ENCODE measurements around the gene CRY2. TPM values are rescaled to one million over a fixed set of nuclear protein-coding genes. Genes with fewer than 3 reads are reported as not detected.
"Not testable (repeated sequence)": the region's sequence is repeated elsewhere in the genome, so short reads cannot be mapped to it uniquely, and the experiment has no call there.

CRY2 gene
- total and polyA plus RNA-seq, 2 experiments from 2014 or later, result 28.3 to 50.5 TPM

DNA sequence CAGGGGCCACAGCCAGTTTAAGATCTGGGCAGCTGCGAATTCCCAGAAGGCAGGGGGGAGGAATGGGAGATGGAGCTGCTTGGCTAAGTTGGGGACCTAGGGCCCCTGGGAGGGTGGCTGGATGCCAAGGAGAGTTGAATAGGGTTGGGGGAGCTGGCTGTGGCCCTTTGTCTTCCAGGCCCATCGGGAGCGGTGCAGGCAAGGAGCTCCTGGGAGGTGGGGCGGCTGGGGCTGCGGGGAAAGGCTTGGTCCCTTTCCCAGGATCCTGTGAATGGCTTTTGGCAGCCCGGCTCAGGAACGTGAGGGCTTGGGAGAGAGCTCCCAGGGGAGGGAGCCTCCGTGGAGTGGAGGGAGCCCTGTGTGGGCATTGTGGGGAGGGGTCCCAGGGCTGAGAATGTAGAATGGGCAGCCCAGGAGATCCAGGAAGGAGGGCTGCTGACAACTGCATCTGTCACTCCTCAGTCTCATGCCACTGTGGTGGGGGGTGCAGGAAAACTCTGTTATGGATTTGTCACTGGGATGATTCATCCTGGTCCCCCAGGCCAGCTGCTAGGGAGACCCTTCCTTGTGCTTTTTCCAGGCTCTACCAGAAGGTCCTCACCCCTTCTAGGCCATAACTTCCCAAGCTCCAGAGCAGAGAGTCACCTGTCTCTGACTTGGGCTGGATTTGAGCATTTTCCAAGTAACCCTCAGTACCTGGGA lies 53.8 kb downstream of the CRY2 start:
- Histone ChIP-seq H3K27me3 (peaks cover 11% of the 10 kb centered on the region), H3K36me3 (no peaks in the 10 kb centered on the region), H3K4me3 (no peak overlapping the region), H3K27ac (no peak overlapping the region), H3K9me3 (ENCODE audit: low read depth) (no peaks in the 10 kb centered on the region), H3K4me1 (ENCODE audit: low read depth) (peaks cover 13% of the 10 kb centered on the region)
- peak in 1 of 2 donors; percentile 23 for DNase-seq (ENCODE audit: low read depth in 1 of 2, low spot score in 1 of 2)
- TF ChIP-seq, protein P1, sequence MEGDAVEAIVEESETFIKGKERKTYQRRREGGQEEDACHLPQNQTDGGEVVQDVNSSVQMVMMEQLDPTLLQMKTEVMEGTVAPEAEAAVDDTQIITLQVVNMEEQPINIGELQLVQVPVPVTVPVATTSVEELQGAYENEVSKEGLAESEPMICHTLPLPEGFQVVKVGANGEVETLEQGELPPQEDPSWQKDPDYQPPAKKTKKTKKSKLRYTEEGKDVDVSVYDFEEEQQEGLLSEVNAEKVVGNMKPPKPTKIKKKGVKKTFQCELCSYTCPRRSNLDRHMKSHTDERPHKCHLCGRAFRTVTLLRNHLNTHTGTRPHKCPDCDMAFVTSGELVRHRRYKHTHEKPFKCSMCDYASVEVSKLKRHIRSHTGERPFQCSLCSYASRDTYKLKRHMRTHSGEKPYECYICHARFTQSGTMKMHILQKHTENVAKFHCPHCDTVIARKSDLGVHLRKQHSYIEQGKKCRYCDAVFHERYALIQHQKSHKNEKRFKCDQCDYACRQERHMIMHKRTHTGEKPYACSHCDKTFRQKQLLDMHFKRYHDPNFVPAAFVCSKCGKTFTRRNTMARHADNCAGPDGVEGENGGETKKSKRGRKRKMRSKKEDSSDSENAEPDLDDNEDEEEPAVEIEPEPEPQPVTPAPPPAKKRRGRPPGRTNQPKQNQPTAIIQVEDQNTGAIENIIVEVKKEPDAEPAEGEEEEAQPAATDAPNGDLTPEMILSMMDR (IDR thresholded peaks at IDR 0.05; ENCODE audit: low read depth, low read length), result no peak

DNA sequence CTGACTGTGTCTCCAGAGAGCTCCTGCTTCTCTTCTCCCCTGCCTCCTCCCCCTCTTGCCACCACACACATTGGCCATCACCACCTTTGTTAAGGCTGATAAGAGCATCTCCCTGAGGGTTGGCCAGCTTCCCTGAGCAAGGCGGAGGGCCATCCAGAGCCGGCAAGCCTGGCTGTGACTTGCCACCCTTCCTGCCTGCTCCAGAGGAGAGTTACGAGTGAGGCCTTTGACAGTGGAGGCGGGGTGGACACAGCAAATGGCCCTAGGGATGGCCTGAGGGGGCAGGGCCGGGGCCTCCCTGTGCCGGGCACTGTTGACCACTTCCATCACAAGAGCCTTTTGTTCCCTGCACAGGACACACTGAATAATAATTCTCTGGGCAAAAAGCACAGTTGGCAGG lies 54.4 kb downstream of the CRY2 start:
- Histone ChIP-seq H3K36me3 (no peaks in the 10 kb centered on the region), H3K4me1 (ENCODE audit: low read depth) (peaks cover 9% of the 10 kb centered on the region), H3K27ac (no peak overlapping the region), H3K9me3 (ENCODE audit: low read depth) (no peaks in the 10 kb centered on the region), H3K4me3 (no peak overlapping the region), H3K27me3 (peaks cover 11% of the 10 kb centered on the region)
- DNase-seq (ENCODE audit: low read depth in 1 of 2, low spot score in 1 of 2), result no peak
- TF ChIP-seq, protein P1 (IDR thresholded peaks at IDR 0.05; ENCODE audit: low read depth, low read length), result no peak

DNA sequence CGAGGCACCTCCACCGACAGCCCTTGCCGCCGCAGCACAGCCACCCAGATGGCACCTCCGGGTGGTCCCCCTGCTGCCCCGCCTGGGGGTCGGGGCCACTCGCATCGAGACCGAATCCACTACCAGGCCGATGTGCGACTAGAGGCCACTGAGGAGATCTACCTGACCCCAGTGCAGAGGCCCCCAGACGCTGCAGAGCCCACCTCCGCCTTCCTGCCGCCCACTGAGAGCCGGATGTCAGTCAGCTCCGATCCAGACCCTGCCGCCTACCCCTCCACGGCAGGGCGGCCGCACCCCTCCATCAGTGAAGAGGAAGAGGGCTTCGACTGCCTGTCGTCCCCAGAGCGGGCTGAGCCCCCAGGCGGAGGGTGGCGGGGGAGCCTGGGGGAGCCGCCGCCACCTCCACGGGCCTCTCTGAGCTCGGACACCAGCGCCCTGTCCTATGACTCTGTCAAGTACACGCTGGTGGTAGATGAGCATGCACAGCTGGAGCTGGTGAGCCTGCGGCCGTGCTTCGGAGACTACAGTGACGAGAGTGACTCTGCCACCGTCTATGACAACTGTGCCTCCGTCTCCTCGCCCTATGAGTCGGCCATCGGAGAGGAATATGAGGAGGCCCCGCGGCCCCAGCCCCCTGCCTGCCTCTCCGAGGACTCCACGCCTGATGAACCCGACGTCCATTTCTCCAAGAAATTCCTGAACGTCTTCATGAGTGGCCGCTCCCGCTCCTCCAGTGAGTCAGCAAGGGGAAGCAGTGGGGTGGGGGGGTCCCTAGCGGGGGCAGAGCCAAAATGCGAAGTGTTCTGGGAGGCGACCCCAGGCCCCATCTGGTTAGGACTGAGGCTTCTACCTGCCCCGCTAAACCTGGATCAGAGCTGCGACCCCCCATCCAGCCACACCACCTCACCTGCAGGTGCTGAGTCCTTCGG lies 55.4 kb downstream of the CRY2 start:
- Histone ChIP-seq H3K4me1 (ENCODE audit: low read depth) (peaks cover 5% of the 10 kb centered on the region), H3K27ac (no peak overlapping the region), H3K4me3 (no peak overlapping the region), H3K36me3 (no peaks in the 10 kb centered on the region), H3K9me3 (ENCODE audit: low read depth) (no peaks in the 10 kb centered on the region), H3K27me3 (peaks cover 11% of the 10 kb centered on the region)
- TF ChIP-seq, protein P1 (IDR thresholded peaks at IDR 0.05; ENCODE audit: low read depth, low read length), result no peak
- no peak for DNase-seq (ENCODE audit: low read depth in 1 of 2, low spot score in 1 of 2)

DNA sequence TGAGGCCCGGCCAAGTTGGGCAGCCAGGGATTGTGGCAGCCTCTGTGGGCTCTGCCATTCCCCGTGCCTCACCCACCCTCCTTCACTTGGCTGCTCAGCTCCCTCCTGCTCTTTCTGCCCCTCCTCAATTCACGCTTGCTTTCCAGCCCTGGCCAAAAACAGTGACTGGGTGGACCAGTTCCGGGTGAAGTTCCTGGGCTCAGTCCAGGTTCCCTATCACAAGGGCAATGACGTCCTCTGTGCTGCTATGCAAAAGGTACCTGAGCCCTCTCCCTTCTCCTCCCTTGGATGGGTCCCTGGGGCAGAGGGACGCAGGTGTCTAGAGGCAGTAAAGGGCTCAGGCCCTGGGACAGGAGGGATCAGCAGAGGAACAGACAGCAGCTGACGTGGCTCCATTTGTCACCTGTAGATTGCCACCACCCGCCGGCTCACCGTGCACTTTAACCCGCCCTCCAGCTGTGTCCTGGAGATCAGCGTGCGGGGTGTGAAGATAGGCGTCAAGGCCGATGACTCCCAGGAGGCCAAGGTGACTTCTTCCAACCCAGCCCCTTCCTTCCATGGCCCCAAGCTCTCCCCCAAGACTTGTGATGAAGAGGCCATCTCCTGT lies 57.1 kb downstream of the CRY2 start:
- DNase-seq (ENCODE audit: low read depth in 1 of 2, low spot score in 1 of 2), result no peak
- TF ChIP-seq, protein P1 (IDR thresholded peaks at IDR 0.05; ENCODE audit: low read depth, low read length), result no peak
- Histone ChIP-seq H3K4me3 (no peak overlapping the region), H3K27me3 (peaks cover 11% of the 10 kb centered on the region), H3K36me3 (no peaks in the 10 kb centered on the region), H3K27ac (no peak overlapping the region), H3K4me1 (ENCODE audit: low read depth) (peaks cover 5% of the 10 kb centered on the region), H3K9me3 (ENCODE audit: low read depth) (no peaks in the 10 kb centered on the region)

DNA sequence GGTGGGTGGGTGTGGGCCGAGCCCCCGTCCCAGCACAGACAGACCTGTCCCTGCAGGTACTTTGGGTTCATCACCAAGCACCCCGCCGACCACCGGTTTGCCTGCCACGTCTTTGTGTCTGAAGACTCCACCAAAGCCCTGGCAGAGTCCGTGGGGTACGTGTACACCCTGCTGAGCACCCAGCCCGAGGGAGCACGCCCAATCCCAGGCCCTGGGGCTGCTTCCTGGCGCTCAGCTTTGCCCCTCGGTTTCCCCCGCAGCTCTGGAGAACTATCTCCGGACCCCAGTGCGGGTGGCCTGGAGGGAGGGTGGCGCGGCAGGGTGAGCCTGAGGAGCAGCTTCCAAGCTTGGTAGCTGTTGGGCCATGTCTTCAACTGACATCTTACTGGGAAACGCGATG lies 57.8 kb downstream of the CRY2 start:
- DNase-seq (ENCODE audit: low read depth in 1 of 2, low spot score in 1 of 2), result no peak
- Histone ChIP-seq H3K27ac (no peak overlapping the region), H3K4me1 (ENCODE audit: low read depth) (peaks cover 5% of the 10 kb centered on the region), H3K36me3 (no peaks in the 10 kb centered on the region), H3K27me3 (peaks cover 11% of the 10 kb centered on the region), H3K4me3 (no peak overlapping the region), H3K9me3 (ENCODE audit: low read depth) (no peaks in the 10 kb centered on the region)
- TF ChIP-seq, protein P1 (IDR thresholded peaks at IDR 0.05; ENCODE audit: low read depth, low read length), result no peak

DNA sequence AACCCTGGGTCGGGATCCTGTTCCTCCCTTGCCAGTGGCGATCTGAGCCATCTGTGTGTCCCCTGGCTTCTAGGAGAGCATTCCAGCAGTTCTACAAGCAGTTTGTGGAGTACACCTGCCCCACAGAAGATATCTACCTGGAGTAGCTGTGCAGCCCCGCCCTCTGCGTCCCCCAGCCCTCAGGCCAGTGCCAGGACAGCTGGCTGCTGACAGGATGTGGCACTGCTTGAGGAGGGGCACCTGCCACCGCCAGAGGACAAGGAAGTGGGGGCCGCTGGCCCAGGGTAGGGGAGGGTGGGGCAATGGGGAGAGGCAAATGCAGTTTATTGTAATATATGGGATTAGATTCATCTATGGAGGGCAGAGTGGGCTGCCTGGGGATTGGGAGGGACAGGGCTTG lies 58.3 kb downstream of the CRY2 start:
- H3K4me1 ChIP-seq (ENCODE audit: low read depth); H3K4me3 ChIP-seq; DNase-seq (ENCODE audit: low read depth in 1 of 2, low spot score in 1 of 2); H3K9me3 ChIP-seq (ENCODE audit: low read depth); H3K27ac ChIP-seq; H3K36me3 ChIP-seq: not testable (repeated sequence)
- peaks cover 11% of the 10 kb centered on the region for H3K27me3 ChIP-seq
